ENCODE measurements around the gene OPTN. TPM values are rescaled to one million over a fixed set of nuclear protein-coding genes. Genes with fewer than 3 reads are reported as not detected.

OPTN gene
- total and polyA plus RNA-seq, 5 experiments from 2014 or later: 25.8 to 52.1 (median 35.1) TPM

- POLR2A ChIA-PET: no interaction called here
- Mint-ChIP-seq H3K27me3 (no peaks in the 10 kb centered on the region), H3K9me3 (no peaks in the 10 kb centered on the region), H3K4me1 (peaks cover 19 to 46% (median 42%) of the 10 kb centered on the region in 4 donors), H3K27ac (peak overlapping the region in 3 of 10 donors; percentile 2 to 52 (median 37)), H3K36me3 (peaks cover 6 to 47% (median 23%) of the 10 kb centered on the region in 3 donors), H3K4me3 (no peak overlapping the region)
- DNase-seq: no peak
- no peak for ATAC-seq
These were observed 10.9 kb downstream of the OPTN start for GRCh38 chr10:13110908-13111307.

DNA sequence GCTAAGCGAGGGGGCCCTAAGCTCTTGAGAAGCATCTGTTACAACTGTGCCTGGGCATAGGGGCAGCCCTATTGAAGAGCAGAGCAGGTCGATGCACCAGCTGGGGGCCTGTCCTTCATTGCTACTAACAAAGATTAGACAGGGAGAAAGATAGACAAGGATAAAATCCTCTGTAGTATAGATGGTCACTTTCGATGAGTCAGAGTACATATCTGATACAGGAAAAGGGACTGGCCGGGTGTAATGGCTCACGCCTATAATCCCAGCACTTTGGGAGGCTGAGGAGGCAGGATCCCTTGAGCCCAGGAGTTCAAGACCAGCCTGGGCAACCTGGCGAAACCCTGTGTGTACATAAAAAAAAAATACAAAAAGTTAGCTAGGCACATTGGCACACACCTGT, 13.6 kb downstream of the OPTN start:
- ATAC-seq: no peak
- POLR2A ChIA-PET: no interaction called here
- Mint-ChIP-seq H3K27ac (no peak overlapping the region), H3K27me3 (no peaks in the 10 kb centered on the region), H3K4me3 (no peak overlapping the region), H3K9me3 (no peaks in the 10 kb centered on the region), H3K36me3 (peaks cover 6 to 73% (median 37%) of the 10 kb centered on the region in 3 donors), H3K4me1 (peaks cover 7 to 40% (median 38%) of the 10 kb centered on the region in 4 donors)
- DNase-seq: no peak

DNA sequence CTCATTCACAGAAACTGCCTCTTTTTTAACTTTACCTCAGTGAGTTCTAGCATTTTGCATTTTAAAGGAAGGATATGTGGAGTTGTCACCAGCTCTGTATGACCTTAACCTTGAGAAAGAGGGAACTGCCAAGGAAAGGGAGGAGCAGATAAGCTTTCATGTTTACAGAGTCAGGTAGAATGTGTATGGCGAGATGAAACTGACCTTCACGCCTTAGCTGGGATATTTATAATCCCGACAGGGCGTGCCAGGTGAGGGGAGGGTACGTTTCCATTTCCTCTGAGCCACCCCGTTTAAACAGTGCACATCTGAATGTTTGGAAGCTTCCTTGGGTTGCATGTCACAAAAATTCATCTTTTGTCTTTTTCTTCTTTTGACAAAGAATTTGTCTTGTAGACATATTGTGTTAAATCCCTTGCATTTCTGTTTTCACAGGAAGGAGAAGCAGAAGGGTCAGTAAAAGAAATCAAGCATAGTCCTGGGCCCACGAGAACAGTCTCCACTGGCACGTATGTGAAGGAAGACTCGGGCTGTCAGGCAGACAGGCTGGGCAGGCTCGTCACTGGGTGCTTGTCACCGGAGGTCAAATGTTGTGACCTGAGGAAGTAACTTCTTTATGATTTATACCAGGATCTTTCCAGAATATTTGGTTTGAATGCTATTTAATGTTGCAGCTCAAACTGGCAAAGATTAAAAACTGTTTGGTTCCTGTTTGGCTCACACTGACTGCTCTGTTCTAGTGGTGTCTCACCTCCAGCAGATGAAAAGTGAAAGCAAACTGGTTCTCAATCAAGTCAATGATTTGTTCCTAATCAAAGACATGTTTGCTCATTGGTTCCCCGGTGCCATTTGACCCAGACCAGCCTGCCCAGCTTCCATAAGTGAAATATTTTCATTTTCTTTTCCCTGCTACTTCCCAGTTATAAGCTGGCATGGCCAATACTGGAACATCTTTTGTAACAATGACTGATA, 16.2 kb downstream of the OPTN start:
- POLR2A ChIA-PET: interaction anchor here (1.4 kb wide), 1 partner anchor 12 kb away, joined by 3 read pairs; no protein-coding TSS in a partner anchor
- DNase-seq (peak in 1 of 10 donors; percentile 25), ATAC-seq (peak in 1 of 2 donors; percentile 28)
- H3K9me3 Mint-ChIP-seq: no peaks in the 10 kb centered on the region
- H3K27ac Mint-ChIP-seq: peak overlapping the region; percentile 20 to 89 (median 58)
- H3K4me1 Mint-ChIP-seq: peaks cover 7 to 28% (median 24%) of the 10 kb centered on the region in 4 donors
- H3K4me3 Mint-ChIP-seq: peak overlapping the region in 3 of 10 donors; percentile 20 to 81 (median 50)
- H3K27me3 Mint-ChIP-seq: no peaks in the 10 kb centered on the region
- peaks cover 0 to 82% (median 49%) of the 10 kb centered on the region in 3 donors for H3K36me3 Mint-ChIP-seq

GRCh38 chr10:13117841-13118783, 18.1 kb downstream of the OPTN start:
- peaks cover 0 to 87% (median 60%) of the 10 kb centered on the region in 3 donors for H3K36me3 Mint-ChIP-seq
- DNase-seq: no peak
- no peaks in the 10 kb centered on the region for H3K27me3 Mint-ChIP-seq
- H3K4me1 Mint-ChIP-seq: peaks cover 7 to 28% (median 24%) of the 10 kb centered on the region in 4 donors
- H3K4me3 Mint-ChIP-seq: peak overlapping the region in 5 of 10 donors; percentile 7 to 62 (median 12)
- H3K9me3 Mint-ChIP-seq: no peaks in the 10 kb centered on the region
- POLR2A ChIA-PET: no interaction called here
- H3K27ac Mint-ChIP-seq: peak overlapping the region in 5 of 10 donors; percentile 4 to 38 (median 13)
- ATAC-seq: no peak

DNA sequence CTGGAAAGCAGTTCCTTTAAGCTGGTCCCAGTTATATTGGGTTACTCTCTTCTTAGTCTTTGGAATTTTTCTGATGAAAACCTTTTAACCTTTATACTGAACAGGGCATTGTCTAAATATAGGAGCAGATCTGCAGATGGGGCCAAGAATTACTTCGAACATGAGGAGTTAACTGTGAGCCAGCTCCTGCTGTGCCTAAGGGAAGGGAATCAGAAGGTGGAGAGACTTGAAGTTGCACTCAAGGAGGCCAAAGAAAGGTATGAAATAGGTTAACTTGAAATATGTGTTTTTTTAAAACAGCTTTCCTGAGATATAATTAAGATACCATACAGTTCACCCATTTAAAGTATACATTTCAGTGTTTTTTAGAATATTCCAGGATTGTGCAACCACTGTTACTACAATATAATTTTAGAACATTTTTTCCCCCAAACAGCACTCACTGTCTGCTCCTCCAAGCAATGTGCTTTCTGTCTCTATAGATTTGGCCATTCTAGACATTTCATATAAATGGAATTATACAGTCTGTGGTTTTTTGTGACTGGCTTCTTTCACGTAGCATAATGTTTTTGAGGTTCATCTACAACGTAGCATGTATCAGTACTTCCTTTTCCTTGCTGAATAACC, 18.9 kb downstream of the OPTN start:
- Mint-ChIP-seq H3K9me3 (no peaks in the 10 kb centered on the region), H3K36me3 (peaks cover 0 to 87% (median 65%) of the 10 kb centered on the region in 3 donors), H3K27ac (peak overlapping the region in 2 of 10 donors; percentile 8 to 13), H3K4me3 (no peak overlapping the region), H3K27me3 (no peaks in the 10 kb centered on the region), H3K4me1 (peaks cover 7 to 28% (median 24%) of the 10 kb centered on the region in 4 donors)
- POLR2A ChIA-PET: no interaction called here
- DNase-seq: no peak
- no peak for ATAC-seq

DNA sequence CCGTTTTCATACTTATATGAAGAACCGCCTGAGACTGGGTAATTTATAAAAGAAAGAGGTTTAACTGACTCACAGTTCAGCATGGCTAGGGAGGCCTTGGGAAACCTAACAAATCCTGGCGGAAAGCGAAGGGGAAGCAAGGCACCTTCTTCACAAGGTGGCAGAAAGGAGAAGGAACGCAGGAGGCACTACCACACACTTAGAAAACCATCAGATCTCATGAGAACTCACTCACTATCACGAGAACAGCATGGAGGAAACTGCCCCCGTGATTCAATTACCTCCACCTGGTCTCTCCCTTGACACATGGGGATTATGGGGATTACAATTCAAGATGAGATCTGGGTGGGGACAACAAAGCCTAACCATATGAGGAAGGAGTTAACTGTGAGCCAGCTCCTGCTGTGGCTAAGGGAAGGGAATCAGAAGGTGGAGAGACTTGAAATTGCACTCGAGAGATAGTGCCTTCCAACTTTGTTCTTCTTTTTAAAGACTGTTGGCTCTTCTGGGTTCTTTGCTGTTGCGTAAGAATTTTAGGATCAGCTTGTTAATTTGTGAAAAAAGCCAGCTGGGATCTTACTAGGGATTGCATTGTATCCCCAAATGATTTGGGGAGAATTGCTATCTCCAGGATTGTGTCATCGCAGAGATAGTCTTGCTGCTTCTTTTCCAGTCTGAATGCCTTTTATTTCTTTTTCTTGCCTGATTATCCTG, 21.0 kb downstream of the OPTN start:
- no peak for ATAC-seq

GRCh38 chr10:13121500-13121854, 21.5 kb downstream of the OPTN start:
- Mint-ChIP-seq H3K4me3 (no peak overlapping the region), H3K9me3 (no peaks in the 10 kb centered on the region), H3K36me3 (peaks cover 9 to 96% (median 67%) of the 10 kb centered on the region in 3 donors), H3K27me3 (no peaks in the 10 kb centered on the region), H3K4me1 (peaks cover 7 to 18% (median 15%) of the 10 kb centered on the region in 4 donors), H3K27ac (peak overlapping the region in 1 of 10 donors; percentile 51)
- DNase-seq (no peak), ATAC-seq (no peak)
- POLR2A ChIA-PET: no interaction called here

More for the DNA sequence above, 21.0 kb downstream of the OPTN start:
- peak overlapping the region in 2 of 10 donors; percentile 66 to 70 for H3K27ac Mint-ChIP-seq
- no peaks in the 10 kb centered on the region for H3K9me3 Mint-ChIP-seq
- no peak overlapping the region for H3K4me3 Mint-ChIP-seq
- no peaks in the 10 kb centered on the region for H3K27me3 Mint-ChIP-seq
- no peak for DNase-seq
- H3K4me1 Mint-ChIP-seq: peaks cover 7 to 24% (median 20%) of the 10 kb centered on the region in 4 donors
- POLR2A ChIA-PET: no interaction called here
- H3K36me3 Mint-ChIP-seq: peaks cover 9 to 96% (median 71%) of the 10 kb centered on the region in 3 donors

GRCh38 chr10:13136651-13137050, 36.7 kb downstream of the OPTN start:
- ATAC-seq: no peak

GRCh38 chr10:13139150-13139549, 39.2 kb downstream of the OPTN start:
- POLR2A ChIA-PET: no interaction called here
- no peak for ATAC-seq
- Mint-ChIP-seq H3K4me1 (no peaks in the 10 kb centered on the region), H3K27me3 (no peaks in the 10 kb centered on the region), H3K9me3 (peaks cover 0 to 4% (median under 1%) of the 10 kb centered on the region in 9 donors), H3K36me3 (peaks cover 22 to 73% (median 62%) of the 10 kb centered on the region in 3 donors), H3K4me3 (no peak overlapping the region), H3K27ac (no peak overlapping the region)
- no peak for DNase-seq

More at GRCh38 chr10:13136651-13137050, 36.7 kb downstream of the OPTN start:
- no peaks in the 10 kb centered on the region for H3K27me3 Mint-ChIP-seq
- H3K9me3 Mint-ChIP-seq: no peaks in the 10 kb centered on the region
- DNase-seq: no peak
- H3K36me3 Mint-ChIP-seq: peaks cover 23 to 84% (median 65%) of the 10 kb centered on the region in 3 donors
- no peaks in the 10 kb centered on the region for H3K4me1 Mint-ChIP-seq
- POLR2A ChIA-PET: no interaction called here
- H3K27ac Mint-ChIP-seq: no peak overlapping the region
- no peak overlapping the region for H3K4me3 Mint-ChIP-seq

DNA sequence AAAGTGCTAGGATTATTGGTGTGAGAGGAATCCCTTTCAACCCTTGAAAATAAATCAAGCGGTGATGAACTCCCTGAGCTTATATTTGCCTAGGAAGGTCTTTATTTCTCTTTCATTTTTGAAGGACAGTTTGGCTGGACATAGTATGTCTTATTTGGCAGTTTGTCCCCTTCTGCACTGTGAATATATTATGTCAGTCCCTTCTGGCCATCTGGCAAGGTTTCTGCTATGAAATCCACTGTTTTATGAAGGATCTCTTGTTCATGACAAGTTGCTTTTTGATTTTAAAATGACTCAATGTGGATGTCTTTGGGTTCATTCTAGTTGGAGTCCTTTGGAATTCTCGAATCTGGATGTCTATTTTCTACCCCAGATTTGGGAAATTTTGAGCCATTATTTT, 39.7 kb downstream of the OPTN start:
- Mint-ChIP-seq H3K4me1 (no peaks in the 10 kb centered on the region), H3K36me3 (peaks cover 26 to 71% (median 67%) of the 10 kb centered on the region in 3 donors), H3K9me3 (peaks cover 0 to 10% (median 5%) of the 10 kb centered on the region in 9 donors), H3K4me3 (no peak overlapping the region), H3K27me3 (no peaks in the 10 kb centered on the region), H3K27ac (no peak overlapping the region)
- ATAC-seq: no peak
- POLR2A ChIA-PET: no interaction called here
- DNase-seq: no peak

- Mint-ChIP-seq H3K27me3 (no peaks in the 10 kb centered on the region), H3K9me3 (peaks cover 7 to 20% (median 12%) of the 10 kb centered on the region in 9 donors), H3K4me3 (no peak overlapping the region), H3K4me1 (no peaks in the 10 kb centered on the region), H3K27ac (peak overlapping the region in 1 of 10 donors; percentile 6), H3K36me3 (peaks cover 30 to 62% (median 61%) of the 10 kb centered on the region in 3 donors)
- POLR2A ChIA-PET: no interaction called here
- no peak for DNase-seq
- no peak for ATAC-seq
These were observed 40.7 kb downstream of the OPTN start for GRCh38 chr10:13140627-13141190.

All from naive thymus-derived CD8-positive, alpha-beta T cell (primary cell).